Thyroid gland (tissue), 4 donors: ENCODE measurements around the gene RPS19. TPM values are rescaled to one million over a fixed set of nuclear protein-coding genes. Genes with fewer than 3 reads are reported as not detected.

Experiments used
- DNase-seq, 2 donors: peaks; one replicate each; pipeline ENCODE4 v3.0.0-alpha.2; 2019
- H3K27ac ChIP-seq, 3 donors: fragments of 200-600 bp; sonication (generic); 1 replicate in 2 of 3; 2 replicates in 1 of 3; pipeline ENCODE4 v1.5.1; 2016 to 2019; ENCODE audit warnings: mild to moderate bottlenecking in 1 of 3, moderate library complexity in 1 of 3
- H3K27me3 ChIP-seq: fragments of 200-600 bp; sonication (generic); one replicate; pipeline ENCODE4 v1.5.1; 2019
- H3K36me3 ChIP-seq, 2 donors: fragments of 200-600 bp; sonication (generic); one replicate each; pipeline ENCODE4 v1.5.1; 2016 to 2019
- H3K4me1 ChIP-seq, 2 donors: fragments of 200-600 bp; sonication (generic); one replicate each; pipeline ENCODE4 v1.5.1; 2017 to 2019
- H3K4me3 ChIP-seq, 3 donors: fragments of 200-600 bp; sonication (generic); replicated peaks in 1 of 3; 1 replicate in 2 of 3; 2 replicates in 1 of 3; pipeline ENCODE4 v1.5.1; 2016; ENCODE audit warnings: mild to moderate bottlenecking in 1 of 3
- H3K9me3 ChIP-seq: fragments of 200-600 bp; sonication (generic); one replicate; pipeline ENCODE4 v1.5.1; 2017
- POLR2A ChIP-seq, 2 donors: fragments of 450-650 bp; IDR thresholded peaks; one replicate each; pipeline ENCODE4 v1.6.1; 2017; ENCODE audit warnings: antibody characterized with exemption in 2 of 2, mild to moderate bottlenecking in 2 of 2, moderate library complexity in 1 of 2
- WGBS, 2 donors: methylation state at CpG; one replicate each; pipeline ENCODE4 v1.1.5; 2017; 5-methylcytosine and 5-hydroxymethylcytosine counted together
- intact Hi-C: fragments of 100-400 bp; cut with DNase I; formaldehyde crosslinking; loops from one replicate; pipeline ENCODE4 v1.15.1; 2023
- total RNA-seq, 4 donors: library from RNA; depleted of rRNA; stranded (reverse); fragments of >200 nt; gene quantifications; one replicate each; pipeline ENCODE4 v1.2.3, GENCODE V29; 2016
- TF ChIP-seq, protein P1 (sequence below), 6 experiments: fragments of 200-600 bp in 3 of 6; fragments of 450-650 bp in 3 of 6; sonication (generic) in 3 of 6; IDR thresholded peaks; one replicate each; pipeline ENCODE4 v1.5.1; 2016 to 2019; ENCODE audit warnings: antibody characterized with exemption in 6 of 6, mild to moderate bottlenecking in 2 of 6, inconsistent platforms in 1 of 6, moderate library complexity in 1 of 6

RPS19 gene
- total RNA-seq, 4 donors from 2014 or later: 351 to 1,305 (median 623) TPM

DNA sequence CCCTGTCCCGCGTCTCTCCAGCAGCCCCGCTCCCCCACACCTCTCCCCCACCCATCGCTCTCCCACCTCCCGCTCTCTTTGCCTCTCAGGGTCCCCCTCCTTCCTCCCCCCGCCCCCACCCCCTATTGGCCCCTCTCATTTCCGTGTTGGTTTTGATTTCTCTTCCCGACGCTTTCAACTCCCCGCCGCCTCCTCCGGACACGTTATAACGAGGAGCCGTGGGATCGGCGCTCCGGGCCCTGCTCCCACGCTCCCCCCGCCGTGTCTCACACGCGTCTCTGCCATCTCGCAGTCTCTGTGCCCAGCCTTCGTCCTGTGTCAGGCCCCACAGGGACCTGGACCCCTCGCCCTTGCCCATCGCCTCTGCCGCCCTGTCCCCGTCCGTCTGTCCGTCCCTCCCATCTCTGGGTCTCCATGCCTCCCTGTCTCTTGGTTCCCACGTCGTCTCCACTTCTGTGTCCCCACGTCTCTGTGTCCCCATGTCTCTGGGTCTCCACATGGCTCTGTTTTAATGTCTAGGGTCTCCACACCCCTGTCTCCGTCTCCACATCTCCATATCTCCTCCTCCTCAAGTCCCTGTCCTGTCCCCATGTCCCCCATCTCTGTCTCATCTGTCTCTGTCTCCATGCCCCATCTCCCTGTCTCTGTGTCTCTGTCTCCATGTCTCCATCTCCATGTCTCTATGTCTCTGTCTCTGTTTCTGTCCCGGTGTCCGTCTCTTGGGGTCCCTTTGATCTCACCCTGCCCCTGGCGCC is 55.1 kb downstream of the RPS19 start:
- intact Hi-C loops: no loop called here
- no peak overlapping the region for H3K27ac ChIP-seq
- no peak for DNase-seq
- TF ChIP-seq POLR2A (IDR thresholded peaks at IDR 0.05): no peak
- TF ChIP-seq, protein P1, sequence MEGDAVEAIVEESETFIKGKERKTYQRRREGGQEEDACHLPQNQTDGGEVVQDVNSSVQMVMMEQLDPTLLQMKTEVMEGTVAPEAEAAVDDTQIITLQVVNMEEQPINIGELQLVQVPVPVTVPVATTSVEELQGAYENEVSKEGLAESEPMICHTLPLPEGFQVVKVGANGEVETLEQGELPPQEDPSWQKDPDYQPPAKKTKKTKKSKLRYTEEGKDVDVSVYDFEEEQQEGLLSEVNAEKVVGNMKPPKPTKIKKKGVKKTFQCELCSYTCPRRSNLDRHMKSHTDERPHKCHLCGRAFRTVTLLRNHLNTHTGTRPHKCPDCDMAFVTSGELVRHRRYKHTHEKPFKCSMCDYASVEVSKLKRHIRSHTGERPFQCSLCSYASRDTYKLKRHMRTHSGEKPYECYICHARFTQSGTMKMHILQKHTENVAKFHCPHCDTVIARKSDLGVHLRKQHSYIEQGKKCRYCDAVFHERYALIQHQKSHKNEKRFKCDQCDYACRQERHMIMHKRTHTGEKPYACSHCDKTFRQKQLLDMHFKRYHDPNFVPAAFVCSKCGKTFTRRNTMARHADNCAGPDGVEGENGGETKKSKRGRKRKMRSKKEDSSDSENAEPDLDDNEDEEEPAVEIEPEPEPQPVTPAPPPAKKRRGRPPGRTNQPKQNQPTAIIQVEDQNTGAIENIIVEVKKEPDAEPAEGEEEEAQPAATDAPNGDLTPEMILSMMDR (IDR thresholded peaks at IDR 0.05): no peak
- 4 to 5% methylated on average over 37 to 38 of the region's 38 CpGs for WGBS, 2 donors
- no peak overlapping the region for H3K4me3 ChIP-seq
- H3K27me3 ChIP-seq: peaks cover 14% of the 10 kb centered on the region
- H3K9me3 ChIP-seq: no peaks in the 10 kb centered on the region
- no peaks in the 10 kb centered on the region for H3K36me3 ChIP-seq
- H3K4me1 ChIP-seq: no peaks in the 10 kb centered on the region

DNA sequence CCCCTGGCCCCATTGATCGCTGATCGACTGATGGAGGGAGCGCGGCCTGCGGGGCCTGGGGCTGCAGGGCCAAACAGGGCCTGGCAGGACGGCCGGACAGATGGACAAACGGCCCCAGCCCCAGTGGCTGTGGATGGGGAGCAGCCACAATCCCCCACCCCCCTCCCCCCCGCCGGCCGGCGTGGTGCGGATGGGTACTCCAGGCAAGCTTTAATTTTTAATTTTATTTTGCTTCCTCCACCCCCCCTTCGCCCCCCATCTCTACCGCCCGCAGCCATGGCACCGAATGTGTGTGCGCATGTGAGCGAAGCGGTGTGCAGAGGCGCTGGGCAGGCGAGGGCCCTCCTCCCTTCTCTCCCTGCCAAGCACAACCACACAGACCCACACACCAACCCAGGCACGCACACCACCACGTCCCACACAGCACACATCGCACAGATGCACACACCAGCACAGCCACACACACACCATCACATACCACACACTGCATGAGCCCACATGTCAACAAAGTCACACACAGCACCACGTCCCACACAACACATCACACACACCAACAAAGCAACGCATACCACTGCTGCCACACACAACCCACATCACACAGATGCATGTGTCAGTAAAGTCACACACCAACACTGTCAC is 55.8 kb downstream of the RPS19 start:
- Histone ChIP-seq H3K9me3 (no peaks in the 10 kb centered on the region), H3K27me3 (peaks cover 17% of the 10 kb centered on the region), H3K4me3 (no peak overlapping the region), H3K27ac (no peak overlapping the region), H3K36me3 (no peaks in the 10 kb centered on the region), H3K4me1 (no peaks in the 10 kb centered on the region)
- WGBS, 2 donors: 25 to 28% methylated on average over 26 to 27 of the region's 27 CpGs
- intact Hi-C loops: no loop called here
- DNase-seq: no peak
- TF ChIP-seq POLR2A (IDR thresholded peaks at IDR 0.05): no peak
- TF ChIP-seq, protein P1 (IDR thresholded peaks at IDR 0.05): no peak

DNA sequence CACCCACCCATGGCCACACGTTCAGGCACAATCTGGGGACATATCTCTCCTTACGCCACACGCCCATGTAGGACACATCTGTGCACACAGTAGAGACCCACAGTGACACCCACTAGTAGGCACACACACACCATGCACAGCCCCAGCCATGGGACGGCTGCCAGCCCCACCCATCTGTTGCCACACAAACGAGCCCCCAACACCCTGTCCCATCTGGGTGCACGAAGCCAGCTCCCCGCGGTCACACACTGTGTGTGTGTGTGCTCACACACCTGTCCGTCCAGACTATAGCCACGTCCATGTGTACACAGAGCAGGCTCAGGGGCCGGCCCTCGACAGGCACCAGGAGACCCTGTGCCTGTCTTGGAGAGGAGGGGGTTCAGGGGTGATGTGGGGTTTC is 57.6 kb downstream of the RPS19 start:
- Histone ChIP-seq H3K27ac (no peak overlapping the region), H3K9me3 (no peaks in the 10 kb centered on the region), H3K36me3 (no peaks in the 10 kb centered on the region), H3K4me1 (no peaks in the 10 kb centered on the region), H3K27me3 (peaks cover 14% of the 10 kb centered on the region), H3K4me3 (no peak overlapping the region)
- intact Hi-C loops: no loop called here
- no peak for DNase-seq
- TF ChIP-seq, protein P1 (IDR thresholded peaks at IDR 0.05): no peak
- no peak for TF ChIP-seq POLR2A (IDR thresholded peaks at IDR 0.05)
- 44 to 48% methylated on average over 4 to 11 of the region's 12 CpGs for WGBS, 2 donors

DNA sequence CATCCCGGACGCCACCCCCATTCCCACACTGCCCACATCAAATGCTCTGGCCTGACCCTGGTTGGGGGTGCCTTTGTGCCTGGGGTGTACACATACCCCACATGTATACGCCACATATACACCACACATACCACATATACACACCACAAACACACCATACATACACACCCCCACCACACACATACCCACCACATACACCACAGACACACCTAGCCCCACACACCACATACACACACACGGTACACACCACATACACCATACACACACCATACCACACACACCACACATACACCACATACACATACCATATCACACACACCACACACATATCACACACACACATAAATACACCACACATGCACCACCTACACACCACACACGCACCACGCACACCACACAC is 58.0 kb downstream of the RPS19 start:
- intact Hi-C loops: no loop called here
- Histone ChIP-seq H3K27ac (no peak overlapping the region), H3K9me3 (no peaks in the 10 kb centered on the region), H3K4me3 (no peak overlapping the region), H3K27me3 (peaks cover 17% of the 10 kb centered on the region), H3K36me3 (no peaks in the 10 kb centered on the region), H3K4me1 (no peaks in the 10 kb centered on the region)
- no peak for DNase-seq
- 83 to 88% methylated on average over 6 of the region's 6 CpGs for WGBS, 2 donors
- no peak for TF ChIP-seq POLR2A (IDR thresholded peaks at IDR 0.05)
- TF ChIP-seq, protein P1 (IDR thresholded peaks at IDR 0.05): no peak

DNA sequence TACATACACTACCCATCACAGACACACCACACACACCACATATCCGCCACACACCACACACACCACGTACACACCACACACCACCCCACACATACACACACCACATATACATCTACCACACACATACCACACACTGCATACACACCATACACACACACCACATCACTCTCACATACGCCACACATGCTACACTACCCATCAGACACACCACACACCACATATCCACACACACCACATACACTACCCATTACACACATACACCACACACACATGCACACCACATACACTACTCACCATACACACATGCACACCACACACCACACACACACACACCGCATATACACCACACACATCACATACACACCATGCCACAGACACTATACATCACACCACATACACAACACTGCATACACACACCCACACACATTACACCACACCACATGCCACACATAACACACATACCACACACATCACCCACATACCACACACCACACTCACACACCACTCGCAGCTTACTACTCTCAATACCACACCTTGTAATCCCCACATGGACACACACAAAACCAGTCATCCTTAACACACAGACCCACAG is 58.7 kb downstream of the RPS19 start:
- Histone ChIP-seq H3K9me3 (no peaks in the 10 kb centered on the region), H3K4me1 (no peaks in the 10 kb centered on the region), H3K27me3 (peaks cover 17% of the 10 kb centered on the region), H3K4me3 (no peak overlapping the region), H3K27ac (no peak overlapping the region), H3K36me3 (no peaks in the 10 kb centered on the region)
- WGBS, 2 donors: 89 to 90% methylated on average over 5 of the region's 5 CpGs
- TF ChIP-seq, protein P1 (IDR thresholded peaks at IDR 0.05): no peak
- TF ChIP-seq POLR2A (IDR thresholded peaks at IDR 0.05): no peak
- DNase-seq: no peak
- intact Hi-C loops: no loop called here
